NT2/D1 (cell line): ENCODE results near the gene ATP10A.

Experiments
- DNase-seq: peaks from one replicate; pipeline ENCODE4 v3.0.0-alpha.2; 2011; ENCODE audit warnings: low read depth, low spot score
- H3K27me3 ChIP-seq: 2 replicates; pipeline ENCODE4 v1.6.0; 2011; ENCODE audit warnings: mild to moderate bottlenecking; ENCODE audit not compliant: insufficient read length, insufficient read depth
- H3K36me3 ChIP-seq: 2 replicates; pipeline ENCODE4 v1.6.1; 2011; ENCODE audit warnings: mild to moderate bottlenecking, low read length, mixed read lengths; ENCODE audit not compliant: insufficient read depth, insufficient read length
- H3K4me1 ChIP-seq: 2 replicates; pipeline ENCODE4 v1.5.1; 2011; ENCODE audit not compliant: insufficient read depth, insufficient read length
- H3K4me3 ChIP-seq: 2 replicates; pipeline ENCODE4 v1.5.1; 2011; ENCODE audit warnings: low read depth; ENCODE audit not compliant: insufficient read length
- H3K9ac ChIP-seq: 2 replicates; pipeline ENCODE4 v1.6.0; 2011; ENCODE audit warnings: low read depth; ENCODE audit not compliant: insufficient read length
- H3K9me3 ChIP-seq: 2 replicates; pipeline ENCODE4 v1.5.1; 2011; ENCODE audit warnings: mild to moderate bottlenecking, low read length; ENCODE audit not compliant: insufficient read depth
- SUZ12 ChIP-seq: IDR thresholded peaks from 2 replicates; pipeline ENCODE4 v1.6.1; 2011; ENCODE audit not compliant: insufficient read length, insufficient read depth; ENCODE audit errors: extremely low read depth
- YY1 ChIP-seq: IDR thresholded peaks from 2 replicates; pipeline ENCODE4 v1.6.1; 2011; ENCODE audit not compliant: insufficient read length, insufficient read depth
- ZNF274 ChIP-seq: IDR thresholded peaks from 2 replicates; pipeline ENCODE4 v1.6.1; 2011; ENCODE audit warnings: mild to moderate bottlenecking, low read depth, low read length

ATP10A gene

DNA sequence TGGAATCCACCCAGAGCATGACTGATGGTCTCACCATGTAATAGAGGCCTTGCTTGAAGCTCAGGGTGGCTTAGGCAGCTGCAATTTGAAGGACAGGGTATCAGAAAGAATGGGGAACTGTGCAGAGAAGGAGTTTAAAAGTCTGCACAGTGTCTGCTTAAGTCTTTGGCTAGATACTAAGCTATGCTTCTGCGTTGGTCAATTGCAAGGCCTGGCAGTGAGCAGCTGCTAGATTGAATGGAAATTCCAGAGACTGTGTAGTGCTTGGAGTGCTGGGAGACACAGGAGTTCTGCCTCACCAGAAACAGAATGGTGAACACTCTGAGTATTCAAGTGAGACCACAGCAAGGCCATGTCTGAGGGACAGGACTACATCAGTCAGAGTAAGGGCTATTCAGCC is 17.3 kb upstream of the ATP10A start:
- no peaks in the 10 kb centered on the region for H3K9me3 ChIP-seq
- no peak for DNase-seq
- no peak overlapping the region for H3K9ac ChIP-seq
- H3K4me3 ChIP-seq = no peak overlapping the region
- TF ChIP-seq ZNF274 (no peak), YY1 (no peak), SUZ12 (no peak)
- H3K27me3 ChIP-seq = no peaks in the 10 kb centered on the region
- no peaks in the 10 kb centered on the region for H3K36me3 ChIP-seq
- H3K4me1 ChIP-seq = peaks cover 2% of the 10 kb centered on the region

DNA sequence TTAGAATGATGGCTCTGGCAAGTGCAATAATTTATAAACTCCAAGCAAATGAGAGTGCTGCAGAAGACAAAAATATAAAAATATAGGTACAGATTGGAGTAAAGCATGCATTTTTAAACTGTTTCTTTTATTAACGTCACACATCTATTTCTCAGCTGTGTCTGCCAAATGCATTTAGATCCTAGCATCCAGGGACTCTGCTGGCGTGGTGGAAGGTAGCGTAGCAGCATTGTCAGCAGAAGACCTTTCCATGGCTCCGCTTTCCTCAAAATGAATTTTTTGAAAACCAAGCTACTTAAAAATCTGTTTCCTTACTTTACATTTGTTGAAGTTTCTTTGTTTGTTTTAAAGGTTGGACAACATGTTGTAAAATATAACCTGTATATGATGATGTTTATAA is 16.3 kb upstream of the ATP10A start:
- no peak for TF ChIP-seq ZNF274
- no peak for TF ChIP-seq YY1
- no peak for TF ChIP-seq SUZ12

DNA sequence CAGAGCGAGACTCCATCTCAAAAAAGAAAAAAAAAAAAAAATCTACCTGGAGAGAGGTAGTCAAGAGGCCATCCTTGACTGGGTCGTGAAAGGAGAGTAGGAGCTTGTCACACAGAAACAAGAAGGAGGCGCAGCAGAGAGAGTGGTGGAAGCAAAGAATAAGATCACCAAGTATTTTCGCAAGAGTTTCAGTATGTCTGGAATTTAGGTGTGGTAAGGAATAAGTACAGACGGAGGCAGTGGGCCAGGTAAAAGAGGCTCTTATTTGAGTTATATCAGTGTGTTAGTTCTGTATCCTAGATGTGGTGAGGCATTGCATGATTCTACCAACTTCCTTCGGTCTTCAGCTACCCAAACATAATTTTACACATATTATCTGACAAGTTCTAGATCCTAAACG is 14.6 kb upstream of the ATP10A start:
- H3K9me3 ChIP-seq = no peaks in the 10 kb centered on the region
- H3K4me1 ChIP-seq = peaks cover 2% of the 10 kb centered on the region
- no peaks in the 10 kb centered on the region for H3K36me3 ChIP-seq
- no peak overlapping the region for H3K9ac ChIP-seq
- no peak for TF ChIP-seq ZNF274
- TF ChIP-seq SUZ12 = no peak
- TF ChIP-seq YY1 = no peak
- H3K27me3 ChIP-seq = no peaks in the 10 kb centered on the region
- DNase-seq = no peak
- no peak overlapping the region for H3K4me3 ChIP-seq

More for the DNA sequence above, 16.3 kb upstream of the ATP10A start:
- H3K4me3 ChIP-seq = no peak overlapping the region
- H3K4me1 ChIP-seq = peaks cover 2% of the 10 kb centered on the region
- H3K27me3 ChIP-seq = no peaks in the 10 kb centered on the region
- DNase-seq = no peak
- no peak overlapping the region for H3K9ac ChIP-seq
- H3K9me3 ChIP-seq = no peaks in the 10 kb centered on the region
- no peaks in the 10 kb centered on the region for H3K36me3 ChIP-seq

DNA sequence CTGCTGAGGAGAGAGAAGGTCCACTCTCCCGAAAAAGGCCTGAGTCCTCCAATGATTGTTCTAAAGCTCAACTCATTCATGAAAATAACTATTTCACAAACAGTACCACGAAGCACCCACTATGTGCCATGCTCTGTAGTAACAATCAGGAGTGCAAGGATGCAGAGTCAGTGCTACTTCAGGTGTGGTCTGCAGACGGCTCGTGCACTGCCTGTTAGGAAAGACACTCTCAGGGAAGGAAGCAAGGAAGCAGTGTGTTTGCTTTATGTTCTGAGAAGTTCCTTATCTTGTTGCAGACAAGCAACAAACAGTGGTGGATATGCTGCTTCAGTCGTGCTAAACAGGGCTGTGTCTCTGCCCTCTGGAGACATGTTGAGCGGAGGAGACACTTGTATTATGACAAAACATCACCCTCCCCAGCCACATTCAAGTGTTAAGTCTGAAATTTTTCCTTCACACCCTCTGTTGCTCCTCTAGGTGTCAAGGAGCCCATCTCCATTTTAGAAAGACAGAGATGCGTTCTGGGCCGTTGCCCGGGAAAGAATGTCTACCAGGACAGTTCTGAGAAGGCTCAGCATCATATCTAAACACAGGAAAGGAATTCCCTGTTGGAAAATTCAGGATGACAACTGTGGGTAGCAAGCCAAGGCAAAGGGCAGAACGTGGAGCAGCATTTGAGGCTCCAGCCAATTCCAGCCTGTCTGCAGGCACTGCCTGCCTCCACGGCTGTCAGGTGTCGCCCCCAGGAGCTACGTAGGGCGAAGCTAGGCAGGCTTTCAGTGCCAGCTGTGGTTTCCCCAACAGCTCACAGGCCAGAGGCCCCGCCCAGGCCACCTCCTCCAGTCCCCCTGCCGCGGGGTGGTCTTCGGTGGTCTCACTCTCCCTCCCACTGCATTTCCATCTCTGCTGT is 13.4 kb upstream of the ATP10A start:
- Histone ChIP-seq H3K27me3 (no peaks in the 10 kb centered on the region), H3K9ac (no peak overlapping the region), H3K36me3 (no peaks in the 10 kb centered on the region), H3K9me3 (no peaks in the 10 kb centered on the region), H3K4me3 (no peak overlapping the region), H3K4me1 (peaks cover 2% of the 10 kb centered on the region)
- TF ChIP-seq SUZ12 = no peak
- no peak for TF ChIP-seq YY1
- no peak for TF ChIP-seq ZNF274
- no peak for DNase-seq

DNA sequence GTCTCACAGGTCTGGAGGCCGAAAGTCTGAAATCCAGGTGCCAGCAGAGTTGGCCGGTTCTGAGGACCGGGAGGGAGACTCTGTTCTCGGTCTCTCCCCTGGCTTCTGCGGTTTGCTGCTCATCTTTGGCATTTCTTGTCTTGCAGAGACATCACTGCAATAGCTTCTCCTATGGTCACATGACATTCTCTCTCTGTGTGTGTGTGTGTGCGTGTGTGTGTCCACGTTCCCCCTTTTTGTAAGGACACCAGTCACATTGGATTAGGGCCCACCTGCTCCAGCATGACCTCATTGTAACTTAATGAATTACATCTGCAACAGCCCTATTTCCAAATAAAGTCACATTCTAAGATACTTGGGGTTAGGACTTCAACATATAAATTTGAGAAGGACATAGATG is 12.4 kb upstream of the ATP10A start:
- no peak for TF ChIP-seq SUZ12
- TF ChIP-seq ZNF274 = no peak
- TF ChIP-seq YY1 = no peak

GRCh38 chr15:25874379-25874778 is 11.3 kb upstream of the ATP10A start:
- no peak for DNase-seq
- Histone ChIP-seq H3K4me3 (no peak overlapping the region), H3K27me3 (no peaks in the 10 kb centered on the region), H3K9me3 (no peaks in the 10 kb centered on the region), H3K9ac (no peak overlapping the region), H3K4me1 (peaks cover 2% of the 10 kb centered on the region), H3K36me3 (no peaks in the 10 kb centered on the region)
- no peak for TF ChIP-seq YY1
- no peak for TF ChIP-seq ZNF274
- no peak for TF ChIP-seq SUZ12

More for the DNA sequence above, 12.4 kb upstream of the ATP10A start:
- Histone ChIP-seq H3K4me1 (peaks cover 2% of the 10 kb centered on the region), H3K27me3 (no peaks in the 10 kb centered on the region), H3K9ac (no peak overlapping the region), H3K4me3 (no peak overlapping the region), H3K36me3 (no peaks in the 10 kb centered on the region), H3K9me3 (no peaks in the 10 kb centered on the region)
- DNase-seq = no peak

GRCh38 chr15:25871403-25871802 is 8.3 kb upstream of the ATP10A start:
- no peaks in the 10 kb centered on the region for H3K4me1 ChIP-seq
- TF ChIP-seq SUZ12 (no peak), YY1 (no peak), ZNF274 (no peak)
- peaks cover 2% of the 10 kb centered on the region for H3K27me3 ChIP-seq
- H3K9me3 ChIP-seq = no peaks in the 10 kb centered on the region
- H3K4me3 ChIP-seq = no peak overlapping the region
- H3K9ac ChIP-seq = no peak overlapping the region
- DNase-seq = no peak
- no peaks in the 10 kb centered on the region for H3K36me3 ChIP-seq
